Testis (tissue), 2 donors: Measurements from ENCODE around the gene GCM1.

Source experiments
- CTCF ChIP-seq, 3 experiments: fragments of 450-650 bp in 2 of 3; fragments of 200-600 bp in 1 of 3; sonication (generic) in 1 of 3; IDR thresholded peaks; one replicate each; pipeline ENCODE4 v1.5.1; 2016 to 2019; ENCODE audit warnings: antibody characterized with exemption in 3 of 3, mild to moderate bottlenecking in 2 of 3, moderate library complexity in 1 of 3
- POLR2A ChIP-seq: fragments of 450-650 bp; IDR thresholded peaks from one replicate; pipeline ENCODE4 v1.6.1; 2017; ENCODE audit warnings: antibody characterized with exemption, mild to moderate bottlenecking, moderate library complexity

GRCh38 chr6:53159558-53159957 is 10.9 kb upstream of the GCM1 start:
- TF ChIP-seq CTCF (IDR thresholded peaks at IDR 0.05) (no peak), POLR2A (no peak)
